RWPE2 (cell line): ENCODE measurements around the gene SRP9.

Source experiments
- ATAC-seq: fragments of 200-7000 bp; cut with Tn5 transposase; 3 replicates; pipeline ENCODE4 v1.9.1; 2021; ENCODE audit warnings: low read depth
- DNase-seq: peaks from one replicate; pipeline ENCODE4 v3.0.0-alpha.2; 2020; ENCODE audit warnings: low spot score
- H3K27ac ChIP-seq: fragments of 450-650 bp; 2 replicates; pipeline ENCODE4 v1.5.1; 2017; ENCODE audit warnings: mild to moderate bottlenecking; ENCODE audit not compliant: poor library complexity, severe bottlenecking
- H3K27me3 ChIP-seq: fragments of 250-450 bp; sonication (Bioruptor Pico); 2 replicates; pipeline ENCODE4 v1.5.1; 2021; ENCODE audit warnings: mild to moderate bottlenecking, moderate library complexity; ENCODE audit not compliant: insufficient read depth, poor library complexity, severe bottlenecking
- H3K36me3 ChIP-seq: fragments of 250-450 bp; sonication (Bioruptor Pico); 2 replicates; pipeline ENCODE4 v1.5.1; 2020; ENCODE audit warnings: low read depth, mild to moderate bottlenecking, moderate library complexity
- H3K4me1 ChIP-seq: fragments of 250-450 bp; sonication (Bioruptor Pico); 2 replicates; pipeline ENCODE4 v1.5.1; 2021; ENCODE audit warnings: mild to moderate bottlenecking, moderate library complexity; ENCODE audit not compliant: insufficient read depth, poor library complexity, severe bottlenecking
- H3K4me3 ChIP-seq: fragments of 250-450 bp; sonication (Bioruptor Pico); 2 replicates; pipeline ENCODE4 v1.5.1; 2021; ENCODE audit warnings: mild to moderate bottlenecking, moderate library complexity; ENCODE audit not compliant: severe bottlenecking
- H3K9me3 ChIP-seq: fragments of 250-450 bp; sonication (Bioruptor Pico); 2 replicates; pipeline ENCODE4 v1.5.1; 2021; ENCODE audit warnings: mild to moderate bottlenecking, moderate library complexity; ENCODE audit not compliant: severe bottlenecking
- TF ChIP-seq, protein P1 (sequence below): fragments of 450-650 bp; IDR thresholded peaks from one replicate; pipeline ENCODE4 v1.5.1; 2017; ENCODE audit warnings: mild to moderate bottlenecking, moderate library complexity; ENCODE audit not compliant: poor library complexity, severe bottlenecking

The SRP9 gene

GRCh38 chr1:225767634-225768540 lies 9.7 kb upstream of the SRP9 start:
- H3K36me3 ChIP-seq, result no peaks in the 10 kb centered on the region
- no peaks in the 10 kb centered on the region for H3K27me3 ChIP-seq
- peak overlapping the region; percentile 23 for H3K27ac ChIP-seq
- DNase-seq (no peak), ATAC-seq (0 out of 3 replicates have a peak, but pooled peaks have one; percentile 5)
- TF ChIP-seq, protein P1, sequence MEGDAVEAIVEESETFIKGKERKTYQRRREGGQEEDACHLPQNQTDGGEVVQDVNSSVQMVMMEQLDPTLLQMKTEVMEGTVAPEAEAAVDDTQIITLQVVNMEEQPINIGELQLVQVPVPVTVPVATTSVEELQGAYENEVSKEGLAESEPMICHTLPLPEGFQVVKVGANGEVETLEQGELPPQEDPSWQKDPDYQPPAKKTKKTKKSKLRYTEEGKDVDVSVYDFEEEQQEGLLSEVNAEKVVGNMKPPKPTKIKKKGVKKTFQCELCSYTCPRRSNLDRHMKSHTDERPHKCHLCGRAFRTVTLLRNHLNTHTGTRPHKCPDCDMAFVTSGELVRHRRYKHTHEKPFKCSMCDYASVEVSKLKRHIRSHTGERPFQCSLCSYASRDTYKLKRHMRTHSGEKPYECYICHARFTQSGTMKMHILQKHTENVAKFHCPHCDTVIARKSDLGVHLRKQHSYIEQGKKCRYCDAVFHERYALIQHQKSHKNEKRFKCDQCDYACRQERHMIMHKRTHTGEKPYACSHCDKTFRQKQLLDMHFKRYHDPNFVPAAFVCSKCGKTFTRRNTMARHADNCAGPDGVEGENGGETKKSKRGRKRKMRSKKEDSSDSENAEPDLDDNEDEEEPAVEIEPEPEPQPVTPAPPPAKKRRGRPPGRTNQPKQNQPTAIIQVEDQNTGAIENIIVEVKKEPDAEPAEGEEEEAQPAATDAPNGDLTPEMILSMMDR, result no peak
- peaks cover 8% of the 10 kb centered on the region for H3K4me1 ChIP-seq
- H3K9me3 ChIP-seq, result no peaks in the 10 kb centered on the region
- H3K4me3 ChIP-seq, result no peak overlapping the region

- TF ChIP-seq, protein P1, result no peak
- H3K27ac ChIP-seq, result no peak overlapping the region
- H3K9me3 ChIP-seq, result no peaks in the 10 kb centered on the region
These were observed 8.8 kb upstream of the SRP9 start for GRCh38 chr1:225768662-225769426.

GRCh38 chr1:225769687-225770086 lies 7.9 kb upstream of the SRP9 start:
- Histone ChIP-seq H3K36me3 (no peaks in the 10 kb centered on the region), H3K4me3 (no peak overlapping the region), H3K27me3 (no peaks in the 10 kb centered on the region), H3K4me1 (peaks cover 8% of the 10 kb centered on the region), H3K27ac (no peak overlapping the region), H3K9me3 (no peaks in the 10 kb centered on the region)
- DNase-seq (no peak), ATAC-seq (no peak)
- TF ChIP-seq, protein P1, result no peak

More at GRCh38 chr1:225768662-225769426, 8.8 kb upstream of the SRP9 start:
- no peak for ATAC-seq
- H3K27me3 ChIP-seq, result no peaks in the 10 kb centered on the region
- no peak for DNase-seq
- H3K4me1 ChIP-seq, result peaks cover 8% of the 10 kb centered on the region
- no peaks in the 10 kb centered on the region for H3K36me3 ChIP-seq
- H3K4me3 ChIP-seq, result no peak overlapping the region

- ATAC-seq (no peak), DNase-seq (no peak)
- Histone ChIP-seq H3K27me3 (no peaks in the 10 kb centered on the region), H3K27ac (no peak overlapping the region), H3K9me3 (no peaks in the 10 kb centered on the region), H3K4me3 (no peak overlapping the region), H3K4me1 (peaks cover 8% of the 10 kb centered on the region), H3K36me3 (no peaks in the 10 kb centered on the region)
- TF ChIP-seq, protein P1, result no peak
These were observed 6.9 kb upstream of the SRP9 start for GRCh38 chr1:225770561-225771248.
